GM21825 (cell line): ENCODE results near the gene PREX1.
"Not testable (repeated sequence)": the region's sequence is repeated elsewhere in the genome, so short reads cannot be mapped to it uniquely, and the experiment has no call there.

Experiments used
- ATAC-seq: cut with Tn5 transposase; IDR thresholded peaks from one replicate; pipeline ENCODE4 v1.9.1; 2021; ENCODE audit warnings: mild to moderate bottlenecking, moderate library complexity; ENCODE audit not compliant: unreplicated experiment

The PREX1 gene

DNA sequence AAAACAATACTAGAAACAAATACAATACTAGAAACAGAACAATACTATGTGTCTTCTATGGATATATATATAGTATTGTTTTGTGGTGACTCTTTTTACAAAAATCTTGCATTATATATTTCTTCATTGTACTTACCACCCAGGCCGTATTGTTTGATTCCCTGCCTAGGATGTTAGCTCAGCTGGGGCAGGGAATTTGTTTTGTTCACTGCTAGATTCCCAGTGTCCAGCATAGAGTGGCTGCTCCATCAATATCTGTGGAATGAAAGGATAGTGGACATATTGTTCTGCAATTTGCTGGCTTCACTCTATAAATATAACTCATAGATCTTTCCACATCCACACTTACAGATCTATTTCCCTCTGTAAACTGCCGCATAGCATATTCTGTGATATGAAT is 21.5 kb upstream of the PREX1 start:
- ATAC-seq, result no peak

DNA sequence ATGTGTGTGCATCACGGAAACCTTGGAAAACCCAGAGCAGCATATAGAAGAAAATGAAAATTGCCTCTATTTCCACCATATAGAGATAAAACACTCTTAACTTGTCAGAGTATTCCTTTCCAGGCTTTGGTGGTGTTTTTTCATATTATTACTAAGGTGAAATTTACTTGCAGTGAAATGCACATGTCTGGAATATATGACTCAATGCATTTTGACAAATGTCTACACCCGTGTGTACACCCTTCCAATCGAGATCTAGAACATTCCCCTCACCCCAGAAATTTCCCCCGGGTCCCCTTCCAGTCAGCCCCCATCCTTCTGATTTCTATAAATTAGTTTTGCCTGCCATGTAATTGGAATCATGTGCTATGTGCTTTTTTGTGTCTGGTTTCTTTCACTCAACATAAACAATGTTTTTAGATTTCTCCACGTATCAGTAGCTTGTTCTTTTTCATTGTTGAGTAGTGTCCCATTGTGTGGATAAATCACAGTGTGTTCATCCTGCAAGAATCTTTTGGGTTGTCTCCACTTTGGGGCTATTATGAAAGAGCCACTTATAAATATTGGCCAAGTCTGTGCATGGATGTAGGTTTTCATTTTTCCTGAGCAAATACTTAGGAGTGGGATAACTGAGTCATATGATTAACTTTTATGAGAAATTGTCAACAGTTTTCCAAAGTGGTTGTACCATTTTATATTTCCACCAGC is 19.9 kb upstream of the PREX1 start:
- no peak for ATAC-seq

DNA sequence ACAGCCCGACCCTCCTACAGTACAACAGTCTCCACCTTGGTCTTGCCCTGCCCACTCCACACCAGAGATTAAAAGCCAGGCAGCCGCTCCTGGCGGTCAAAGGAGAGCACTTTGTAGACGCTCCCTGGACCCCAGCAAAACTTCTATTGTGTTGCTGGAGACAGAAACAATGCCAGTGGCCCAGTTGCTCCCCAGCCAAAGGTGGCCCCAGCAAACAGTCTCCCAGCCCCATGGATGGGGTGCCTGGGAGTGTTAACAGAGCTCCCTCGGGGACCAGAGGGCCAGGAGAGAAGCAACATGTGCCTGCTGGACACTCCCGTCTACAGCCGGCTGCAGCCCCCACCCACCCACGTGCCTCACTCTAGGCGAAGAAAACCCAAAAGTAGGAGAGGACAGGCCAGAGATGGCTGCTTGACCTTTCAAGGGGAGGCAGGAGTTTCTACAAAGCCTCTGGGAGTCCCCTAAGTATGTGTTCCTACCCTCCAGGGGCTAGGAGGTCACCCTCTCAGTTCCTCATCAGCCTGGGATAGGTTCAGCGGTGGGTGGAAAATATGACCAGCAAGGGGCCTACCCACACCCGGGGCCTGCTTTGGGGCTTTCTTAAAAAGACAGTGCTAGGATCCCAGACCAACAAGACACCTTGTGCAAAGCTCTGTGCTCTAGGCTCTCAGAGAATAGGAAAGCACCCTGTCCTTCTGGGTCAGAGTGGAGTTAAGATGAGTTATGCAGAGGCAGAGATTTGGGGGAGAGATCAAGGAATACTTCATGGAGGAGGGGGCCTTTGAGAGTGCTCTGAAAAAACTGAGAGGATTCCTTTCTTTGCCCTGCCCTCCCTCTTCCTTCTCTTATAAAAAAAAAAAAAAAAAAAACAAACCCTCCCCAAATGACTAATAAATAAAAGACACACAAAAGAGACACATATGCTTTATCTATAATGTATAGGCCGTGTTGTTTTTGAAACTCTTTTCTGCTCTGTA is 19.0 kb upstream of the PREX1 start:
- ATAC-seq, result peak; percentile 87

DNA sequence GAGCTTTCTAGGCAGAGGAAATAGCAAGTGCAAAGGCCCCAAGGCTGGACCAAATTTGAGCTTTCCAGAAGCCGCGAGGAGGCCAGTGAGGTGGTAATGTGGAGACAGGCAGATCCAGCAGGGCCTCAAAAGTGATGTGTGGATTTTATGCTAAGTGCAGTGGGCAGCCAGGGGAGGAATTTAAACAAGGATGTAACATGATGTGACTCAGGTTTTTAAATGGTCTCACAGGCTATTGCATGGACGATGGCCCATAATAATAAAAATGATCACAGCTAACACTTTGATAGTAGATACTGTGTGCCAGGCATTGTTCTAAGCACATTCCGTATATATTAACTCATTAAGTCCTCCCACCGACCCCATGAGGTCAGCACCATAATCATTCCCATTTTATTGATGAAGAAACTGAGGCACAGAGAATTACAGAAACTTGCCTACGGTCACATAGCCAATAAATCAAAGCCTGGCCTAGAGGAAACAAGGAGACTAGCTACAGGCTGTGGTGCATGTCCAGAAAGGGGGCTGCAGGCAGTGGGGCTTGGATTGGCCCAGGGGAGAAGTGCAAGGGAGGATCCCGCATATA is 18.0 kb upstream of the PREX1 start:
- ATAC-seq, result no peak

DNA sequence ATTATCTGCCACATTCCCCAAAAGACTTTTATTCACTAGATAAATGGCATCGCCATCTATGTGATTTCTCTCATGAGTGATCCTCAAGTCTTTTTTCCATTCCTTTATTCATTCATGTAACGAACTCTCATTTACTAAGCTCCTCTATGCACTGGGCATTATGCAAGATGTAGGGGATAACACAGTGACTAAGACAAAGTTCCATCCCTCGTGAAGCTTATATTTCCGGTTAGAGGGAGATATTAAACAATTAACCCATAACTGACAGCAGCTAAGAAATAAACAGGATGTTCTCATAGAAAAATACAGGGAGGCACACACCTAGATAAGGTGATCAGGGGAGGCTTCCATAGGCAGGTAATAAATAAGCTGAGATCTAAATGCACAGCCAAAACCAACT is 17.2 kb upstream of the PREX1 start:
- no peak for ATAC-seq

DNA sequence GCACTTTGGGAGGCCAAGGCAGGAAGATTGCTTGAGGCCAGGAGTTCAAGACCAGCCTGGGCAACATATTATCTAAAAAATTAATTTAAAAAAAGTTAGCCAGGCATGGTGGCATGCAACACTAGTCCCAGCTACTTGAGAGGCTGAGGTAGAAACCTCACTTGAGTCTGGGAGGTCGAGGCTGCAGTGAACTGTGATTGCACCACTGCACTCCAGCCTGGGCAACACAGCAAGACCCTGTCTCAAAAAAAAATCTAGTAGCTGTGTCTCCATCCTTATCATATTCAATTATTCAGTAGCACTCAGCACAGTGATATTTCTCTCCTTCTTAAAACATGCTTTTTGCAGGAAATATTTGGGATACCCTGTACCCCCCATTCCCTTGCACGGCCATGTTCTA is 16.1 kb upstream of the PREX1 start:
- not testable (repeated sequence) for ATAC-seq

DNA sequence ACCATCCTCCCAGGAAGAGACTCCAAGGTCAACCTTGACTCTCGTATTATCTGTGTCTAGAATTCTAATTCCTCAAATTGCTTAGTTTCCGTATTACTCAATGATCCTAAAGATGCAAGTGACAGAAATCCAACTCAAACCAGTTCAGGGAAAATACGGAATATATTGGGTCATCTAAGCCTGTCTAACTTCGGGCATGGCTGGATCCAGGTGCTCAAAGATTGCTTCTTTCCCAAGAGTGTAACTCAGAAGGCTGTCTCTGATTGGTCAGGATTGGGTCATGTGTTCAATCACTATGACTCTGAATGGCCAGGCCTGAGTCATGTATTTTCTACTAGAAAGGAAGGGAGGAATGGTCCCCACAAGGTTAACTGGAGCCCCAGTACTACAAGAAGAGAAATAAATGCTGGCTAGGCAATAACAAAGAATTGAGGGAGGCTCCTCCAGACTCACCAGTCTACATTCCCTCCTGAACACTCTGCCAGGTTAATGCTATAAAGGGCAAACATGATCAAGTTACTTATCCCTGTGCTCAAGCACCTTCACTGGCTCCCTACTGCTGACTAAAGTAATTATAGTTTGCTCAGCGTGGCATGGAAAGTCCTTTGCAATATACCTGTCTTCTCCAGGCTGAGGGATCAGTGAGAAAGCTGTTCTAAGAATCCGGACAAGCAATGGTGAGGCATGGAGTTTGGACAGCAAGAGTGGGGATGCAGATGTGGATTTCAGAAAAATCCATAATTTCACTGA is 15.4 kb upstream of the PREX1 start:
- no peak for ATAC-seq

DNA sequence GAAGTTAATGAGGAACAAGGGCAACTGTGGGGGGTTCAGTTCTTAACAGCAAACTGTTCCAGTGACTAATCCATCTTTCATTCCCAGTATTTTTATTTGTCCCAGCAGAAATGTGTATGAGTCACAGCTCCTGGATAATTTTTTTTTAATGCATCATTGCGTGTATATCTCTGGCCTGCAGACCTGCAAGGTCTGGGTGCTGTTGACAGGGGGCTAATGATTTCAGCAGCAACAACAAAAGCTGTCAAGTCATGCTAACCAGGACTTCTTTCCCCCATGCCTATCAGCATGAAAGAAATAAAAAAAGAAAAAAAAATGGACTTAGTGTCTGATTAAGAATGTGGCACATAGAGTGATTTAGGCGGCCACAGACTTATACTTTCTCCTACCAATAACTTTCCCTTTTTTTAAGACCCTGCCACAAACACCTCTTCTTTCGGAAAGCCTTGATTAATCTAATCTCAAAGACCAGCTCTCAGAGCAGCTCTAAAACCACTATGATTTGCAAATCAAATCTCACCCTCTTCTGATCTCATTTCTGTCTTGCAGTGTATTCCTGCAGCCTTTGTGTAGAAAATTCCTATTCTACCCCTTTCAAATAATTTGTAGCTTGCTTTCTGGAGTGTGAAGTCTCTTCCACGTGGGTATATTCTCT is 14.2 kb upstream of the PREX1 start:
- ATAC-seq, result no peak

DNA sequence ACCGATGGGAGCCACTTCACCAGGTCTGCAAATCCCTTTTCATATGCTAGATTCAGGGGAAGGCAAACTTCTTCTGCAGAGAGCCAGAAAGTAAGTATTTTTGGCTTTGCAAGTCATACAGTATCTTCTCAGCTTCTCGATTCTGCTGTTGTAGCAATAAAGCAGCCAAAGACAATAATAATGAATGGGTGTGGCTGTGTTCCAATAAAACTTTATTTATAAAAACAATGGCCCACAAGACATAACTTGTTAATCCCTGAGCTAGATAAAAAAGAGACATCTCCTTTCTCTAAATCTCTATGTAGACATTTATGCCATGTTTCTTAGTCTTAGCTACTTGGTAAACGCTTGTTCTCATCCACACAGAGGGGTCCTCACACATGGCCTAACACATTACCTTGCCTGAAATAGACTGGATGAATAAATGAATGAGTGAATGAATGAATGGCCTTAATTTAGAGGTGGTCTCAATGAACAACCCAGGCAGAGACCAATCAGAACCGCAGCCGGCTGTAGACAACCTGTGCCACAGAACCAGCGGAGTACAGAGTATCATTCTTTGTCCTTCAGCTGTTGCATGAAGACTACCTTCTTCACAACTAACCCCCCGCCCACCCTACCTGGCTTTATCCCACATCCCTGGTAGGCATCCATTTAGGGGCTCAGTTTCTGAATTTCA is 13.5 kb upstream of the PREX1 start:
- no peak for ATAC-seq

DNA sequence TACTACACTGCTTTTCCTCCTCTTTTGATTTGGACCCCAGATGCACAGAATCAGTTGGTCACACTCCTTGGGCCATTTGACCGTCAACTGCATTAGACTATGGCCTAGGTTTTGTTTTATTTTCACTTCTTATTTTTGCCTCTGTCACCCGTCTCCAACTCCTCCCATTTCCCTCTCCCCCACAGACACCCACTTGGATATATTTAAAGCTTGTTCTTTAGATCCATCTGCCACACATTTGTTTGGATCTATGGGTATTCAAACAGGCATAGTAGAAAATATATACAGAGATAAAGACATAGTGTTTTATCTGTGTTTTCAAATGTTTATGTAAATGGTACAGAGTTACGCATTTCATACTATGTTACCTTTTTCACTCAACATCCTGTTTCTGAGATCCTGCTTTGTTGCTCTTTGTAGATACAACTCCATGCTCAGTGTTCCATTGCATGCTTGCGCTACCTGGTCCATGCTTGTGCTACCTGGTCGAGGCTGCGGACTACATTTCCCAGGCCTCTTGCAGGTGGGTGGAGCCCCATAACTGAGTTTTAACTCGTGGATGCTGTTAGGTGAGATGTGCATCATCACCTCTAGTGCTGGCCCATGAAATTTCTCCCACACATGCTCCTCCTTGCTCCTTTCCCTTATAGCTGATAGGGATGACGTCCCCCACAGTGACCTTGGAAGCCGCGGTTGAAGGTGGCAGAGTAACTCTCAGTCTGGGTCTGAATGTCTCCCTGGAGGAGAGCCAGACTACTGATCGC is 11.5 kb upstream of the PREX1 start:
- no peak for ATAC-seq

DNA sequence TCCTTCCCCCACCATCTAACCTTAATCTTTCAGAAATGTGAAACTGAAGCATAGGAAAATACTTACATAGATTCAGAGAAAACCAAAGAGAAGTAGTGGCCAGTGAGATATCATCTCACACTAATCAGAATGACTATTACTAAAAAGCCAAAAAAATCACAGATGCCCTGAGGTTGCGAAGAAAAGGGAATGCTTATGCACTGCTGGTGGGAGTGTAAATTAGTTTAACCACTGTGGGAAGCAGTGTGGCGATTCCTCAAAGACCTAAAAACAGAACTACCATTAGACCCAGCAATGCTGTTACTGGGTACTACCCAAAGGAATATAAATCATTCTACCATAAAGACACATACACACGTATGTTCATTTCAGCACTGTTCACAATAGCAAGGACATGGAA is 9.2 kb upstream of the PREX1 start:
- ATAC-seq, result no peak

DNA sequence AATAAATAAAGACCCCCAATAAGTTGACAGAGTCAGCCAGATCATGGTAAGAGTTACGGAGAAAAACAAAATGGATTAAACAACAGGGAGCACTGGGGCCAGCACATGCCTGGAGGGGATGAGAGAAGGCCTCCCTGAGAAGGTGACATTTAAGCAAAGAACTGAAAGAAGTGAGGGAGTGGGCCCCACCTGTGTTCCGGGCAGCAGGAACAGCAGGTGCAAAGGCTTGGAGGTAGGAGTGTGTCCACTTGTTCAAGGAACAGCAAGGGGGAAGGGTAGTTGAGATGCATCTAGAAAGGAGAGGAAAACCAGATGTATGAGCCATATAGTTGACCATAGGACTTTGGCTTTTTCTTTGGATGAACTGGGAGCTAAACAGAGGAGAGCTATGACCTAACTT is 7.6 kb upstream of the PREX1 start:
- no peak for ATAC-seq

DNA sequence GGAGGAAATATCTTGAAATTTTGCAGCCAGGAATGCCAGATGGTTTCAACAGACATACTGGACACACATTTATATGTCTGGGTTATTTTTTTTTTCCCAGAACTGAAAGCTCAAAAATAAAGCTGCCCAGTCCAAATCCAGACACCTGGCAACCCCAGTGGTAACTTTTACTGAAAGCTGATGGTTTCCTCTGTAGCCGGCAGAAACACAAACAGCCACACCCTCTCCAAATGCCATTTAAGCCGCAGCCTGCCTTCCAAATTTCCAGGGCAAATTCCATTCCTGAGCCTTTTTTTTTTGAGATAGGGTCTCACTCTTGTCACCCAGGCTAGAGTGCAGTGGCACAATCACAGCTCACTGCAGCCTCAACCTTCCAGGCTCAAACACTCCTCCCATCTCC is 6.5 kb upstream of the PREX1 start:
- no peak for ATAC-seq

DNA sequence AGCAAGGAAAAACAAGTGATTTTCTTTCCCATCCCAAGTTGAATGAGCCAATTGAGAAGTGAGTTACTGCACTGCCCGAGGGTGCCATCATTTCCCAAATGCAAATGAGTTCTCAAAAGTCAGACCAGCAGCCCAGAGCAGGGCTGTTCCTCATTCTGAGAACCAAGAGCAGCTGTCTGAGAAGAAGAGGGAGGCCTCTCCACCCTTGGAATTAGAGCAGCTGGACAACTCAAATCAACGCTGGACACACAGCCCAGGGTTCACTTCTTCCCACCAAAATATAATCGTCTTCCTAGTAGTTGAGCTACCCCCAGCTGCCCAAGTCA is 4.6 kb upstream of the PREX1 start:
- ATAC-seq, result no peak

DNA sequence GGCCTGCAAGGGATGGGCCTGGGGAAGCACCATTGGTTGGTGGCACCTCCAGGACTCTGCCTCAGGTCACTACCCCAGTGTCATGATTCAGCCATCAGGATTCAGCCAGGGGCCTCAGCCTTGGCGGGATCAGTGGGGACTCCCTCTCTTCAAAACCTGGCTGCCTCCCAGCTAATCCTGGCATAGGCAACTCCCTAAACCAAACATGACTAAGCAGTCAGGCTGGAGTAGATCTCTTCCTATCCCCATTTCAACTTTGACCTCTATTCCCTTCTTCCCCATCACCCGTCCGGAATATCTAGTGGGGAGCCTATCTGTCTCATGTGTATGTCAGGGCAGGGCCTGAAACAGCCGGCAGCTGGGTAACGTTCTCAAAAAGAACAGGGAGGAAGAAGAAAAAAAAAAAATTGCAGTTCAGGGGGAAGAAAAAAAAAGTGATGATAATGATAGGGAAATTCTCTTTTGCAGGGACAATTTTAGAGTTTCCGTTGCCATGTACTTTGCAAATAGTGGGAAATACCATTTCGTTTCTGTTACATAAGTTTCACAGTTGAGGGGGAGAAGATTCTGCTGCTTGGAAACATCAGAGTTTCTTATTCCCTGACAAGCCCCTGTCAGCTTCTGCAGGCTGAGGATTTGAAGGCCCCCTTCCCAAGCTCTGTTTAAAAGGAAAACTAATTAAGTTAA is 4.1 kb upstream of the PREX1 start:
- ATAC-seq, result no peak

DNA sequence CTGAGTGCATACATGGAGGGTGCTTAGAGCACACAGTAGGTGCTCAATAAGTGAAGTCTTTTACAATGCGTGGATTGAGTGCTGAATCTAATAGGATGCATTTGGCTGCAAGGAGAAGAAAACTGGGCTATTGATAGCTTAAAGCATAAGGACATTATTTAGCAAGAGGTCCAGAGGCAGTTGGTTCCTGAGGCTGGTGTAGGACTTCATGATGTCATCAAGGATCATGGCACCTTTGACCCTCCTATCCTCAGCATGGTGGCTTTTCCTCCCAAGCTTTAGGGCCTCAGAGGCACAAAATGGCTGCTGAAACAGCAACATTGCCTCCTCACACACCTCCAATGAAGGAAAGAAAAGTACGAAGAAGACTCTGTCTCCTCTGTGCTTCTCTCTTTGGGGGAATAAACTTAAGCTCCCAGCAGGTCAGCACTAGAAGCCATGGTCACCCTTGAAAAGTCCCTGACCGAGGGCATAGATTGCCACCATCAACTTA is 3.1 kb upstream of the PREX1 start:
- no peak for ATAC-seq

DNA sequence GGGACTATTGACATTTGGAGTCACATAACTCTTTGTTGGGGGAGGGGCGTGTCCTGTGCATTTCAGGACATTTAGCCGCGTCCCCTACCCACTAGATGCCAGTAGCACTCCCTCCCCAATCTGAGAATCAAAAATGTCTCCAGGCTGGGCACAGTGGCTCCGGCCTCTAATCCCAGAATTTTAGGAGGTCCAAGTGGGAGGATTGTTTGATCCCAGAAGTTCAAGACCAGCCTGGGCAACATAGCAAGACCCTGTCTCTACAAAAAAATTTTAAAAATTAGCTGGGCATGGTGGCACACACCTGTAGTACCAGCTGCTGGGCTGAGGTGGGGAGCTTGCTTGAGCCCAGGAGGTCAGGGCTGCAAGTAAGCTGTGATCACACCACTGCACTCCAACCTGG is 2.1 kb upstream of the PREX1 start:
- no peak for ATAC-seq

DNA sequence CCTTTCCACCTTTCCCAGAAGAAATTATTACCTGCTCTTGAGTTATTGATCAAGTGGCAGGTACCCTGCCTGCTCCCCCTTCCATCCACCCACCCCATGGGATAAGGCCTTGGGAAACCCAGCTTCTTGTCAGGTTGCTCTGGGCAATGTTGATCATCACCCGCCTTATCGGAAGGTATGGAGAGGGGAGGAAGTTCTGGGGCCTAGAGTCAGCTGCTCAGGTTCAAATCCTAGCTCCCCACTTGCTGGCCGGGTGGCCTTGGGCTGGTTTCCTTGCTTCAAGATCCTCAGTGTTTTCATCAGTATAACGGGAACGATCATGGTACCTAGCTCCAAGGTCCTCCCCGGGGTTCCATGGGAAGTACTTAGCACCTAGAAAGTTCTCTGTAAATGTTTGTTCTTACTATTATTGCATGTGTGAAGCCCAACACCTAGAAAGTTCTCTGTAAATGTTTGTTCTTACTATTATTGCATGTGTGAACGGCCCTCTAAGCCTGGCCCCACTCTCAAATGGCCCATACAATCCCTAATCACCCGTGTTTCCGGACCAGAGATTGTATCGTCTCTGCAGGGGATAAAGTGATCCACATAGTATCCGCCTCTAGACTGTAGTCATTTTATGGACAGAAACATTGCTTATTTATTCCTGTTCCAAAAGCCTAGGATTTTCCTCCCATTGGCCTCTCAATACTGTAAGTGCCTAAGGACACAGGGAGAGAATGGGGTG is 1.1 kb upstream of the PREX1 start:
- no peak for ATAC-seq
